Lower lobe of right lung (tissue), 2 donors: ENCODE measurements around the gene FBXL14. TPM values are rescaled to one million over a fixed set of nuclear protein-coding genes. Genes with fewer than 3 reads are reported as not detected.

ENCODE experiments used
- ATAC-seq, 2 donors: fragments of 200-7000 bp; cut with Tn5 transposase; one replicate each; pipeline ENCODE4 v1.9.1; 2020 to 2022; ENCODE audit warnings: mild to moderate bottlenecking in 2 of 2, moderate library complexity in 2 of 2
- DNase-seq: peaks from one replicate; pipeline ENCODE4 v3.0.0-alpha.2; 2020
- H3K27ac ChIP-seq: fragments of 200-600 bp; one replicate; pipeline ENCODE4 v1.8.0; 2022
- H3K27me3 ChIP-seq: fragments of 200-600 bp; one replicate; pipeline ENCODE4 v1.8.0; 2022; ENCODE audit warnings: low read depth
- H3K36me3 ChIP-seq: fragments of 200-600 bp; one replicate; pipeline ENCODE4 v1.8.0; 2022; ENCODE audit warnings: mild to moderate bottlenecking
- H3K4me1 ChIP-seq: fragments of 200-600 bp; one replicate; pipeline ENCODE4 v1.8.0; 2022
- H3K4me3 ChIP-seq: fragments of 200-600 bp; one replicate; pipeline ENCODE4 v1.8.0; 2022; ENCODE audit warnings: mild to moderate bottlenecking
- H3K9me3 ChIP-seq: fragments of 200-600 bp; one replicate; pipeline ENCODE4 v1.8.0; 2022
- intact Hi-C: fragments of 100-400 bp; cut with DNase I; formaldehyde crosslinking; loops from one replicate; pipeline ENCODE4 v1.11.0; 2022
- total RNA-seq: library from RNA; stranded (reverse); fragmentation: NEBNext Ultra II Directional; extraction: Animal tissue kit (Norgen Biotek cat#: 25700); gene quantifications from one replicate; pipeline ENCODE4 v1.2.1, GENCODE V29; 2021
- TF ChIP-seq, protein P1 (sequence below): fragments of 200-600 bp; IDR thresholded peaks from one replicate; pipeline ENCODE4 v1.8.0; 2022; ENCODE audit warnings: antibody characterized with exemption, mild to moderate bottlenecking
- donor health status: DM: no; HTN: yes; CAD: no; lungs with severe emphysema.

Gene FBXL14
- total RNA-seq, 1 donor from 2014 or later: 16.6 TPM

DNA sequence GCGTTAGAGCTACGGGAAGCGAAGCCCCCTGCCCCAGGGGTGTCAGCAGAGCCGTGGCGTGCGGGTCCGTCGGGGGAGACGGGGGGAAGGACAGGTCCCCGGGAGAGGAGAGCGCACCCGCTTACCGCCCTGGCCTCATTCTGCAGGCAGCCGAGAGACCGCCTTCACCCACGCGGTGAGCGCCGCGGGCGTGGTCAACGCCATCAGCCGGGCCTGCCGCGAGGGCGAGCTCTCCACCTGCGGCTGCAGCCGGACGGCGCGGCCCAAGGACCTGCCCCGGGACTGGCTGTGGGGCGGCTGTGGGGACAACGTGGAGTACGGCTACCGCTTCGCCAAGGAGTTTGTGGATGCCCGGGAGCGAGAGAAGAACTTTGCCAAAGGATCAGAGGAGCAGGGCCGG lies 45.2 kb upstream of the FBXL14 start:
- H3K4me3 ChIP-seq: peak overlapping the region; percentile 29
- peak; percentile 61 for DNase-seq
- no peaks in the 10 kb centered on the region for H3K36me3 ChIP-seq

DNA sequence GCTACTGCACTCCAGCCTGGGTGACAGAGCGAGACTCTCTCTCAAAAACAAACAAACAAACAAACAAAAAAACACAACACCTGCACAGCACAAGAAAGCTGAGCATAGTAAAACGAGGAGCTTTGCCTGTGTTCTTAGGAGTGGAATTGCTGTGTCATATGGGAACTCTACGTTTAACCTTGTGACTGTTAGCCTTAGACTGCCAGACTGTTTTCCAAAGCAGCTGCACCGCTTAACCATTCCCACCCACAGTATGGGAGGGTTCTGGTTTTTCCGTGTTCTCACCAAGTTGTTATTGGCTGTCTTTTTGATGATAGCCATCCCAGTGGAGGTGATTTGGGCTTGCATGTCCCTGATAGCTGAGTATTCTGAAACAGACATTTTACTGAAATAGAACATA lies 43.8 kb upstream of the FBXL14 start:
- Histone ChIP-seq H3K9me3 (no peaks in the 10 kb centered on the region), H3K36me3 (no peaks in the 10 kb centered on the region), H3K4me3 (no peak overlapping the region), H3K4me1 (peaks cover 9% of the 10 kb centered on the region), H3K27ac (no peak overlapping the region), H3K27me3 (no peaks in the 10 kb centered on the region)
- DNase-seq (no peak), ATAC-seq (no peak)
- intact Hi-C loops: no loop called here
- TF ChIP-seq, protein P1, sequence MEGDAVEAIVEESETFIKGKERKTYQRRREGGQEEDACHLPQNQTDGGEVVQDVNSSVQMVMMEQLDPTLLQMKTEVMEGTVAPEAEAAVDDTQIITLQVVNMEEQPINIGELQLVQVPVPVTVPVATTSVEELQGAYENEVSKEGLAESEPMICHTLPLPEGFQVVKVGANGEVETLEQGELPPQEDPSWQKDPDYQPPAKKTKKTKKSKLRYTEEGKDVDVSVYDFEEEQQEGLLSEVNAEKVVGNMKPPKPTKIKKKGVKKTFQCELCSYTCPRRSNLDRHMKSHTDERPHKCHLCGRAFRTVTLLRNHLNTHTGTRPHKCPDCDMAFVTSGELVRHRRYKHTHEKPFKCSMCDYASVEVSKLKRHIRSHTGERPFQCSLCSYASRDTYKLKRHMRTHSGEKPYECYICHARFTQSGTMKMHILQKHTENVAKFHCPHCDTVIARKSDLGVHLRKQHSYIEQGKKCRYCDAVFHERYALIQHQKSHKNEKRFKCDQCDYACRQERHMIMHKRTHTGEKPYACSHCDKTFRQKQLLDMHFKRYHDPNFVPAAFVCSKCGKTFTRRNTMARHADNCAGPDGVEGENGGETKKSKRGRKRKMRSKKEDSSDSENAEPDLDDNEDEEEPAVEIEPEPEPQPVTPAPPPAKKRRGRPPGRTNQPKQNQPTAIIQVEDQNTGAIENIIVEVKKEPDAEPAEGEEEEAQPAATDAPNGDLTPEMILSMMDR: no peak

More for the DNA sequence above, 45.2 kb upstream of the FBXL14 start:
- no peak overlapping the region for H3K27ac ChIP-seq
- ATAC-seq: peak; percentile 38 to 68
- intact Hi-C loops: no loop called here
- TF ChIP-seq, protein P1: no peak
- H3K27me3 ChIP-seq: no peaks in the 10 kb centered on the region
- no peaks in the 10 kb centered on the region for H3K9me3 ChIP-seq
- peaks cover 5% of the 10 kb centered on the region for H3K4me1 ChIP-seq

DNA sequence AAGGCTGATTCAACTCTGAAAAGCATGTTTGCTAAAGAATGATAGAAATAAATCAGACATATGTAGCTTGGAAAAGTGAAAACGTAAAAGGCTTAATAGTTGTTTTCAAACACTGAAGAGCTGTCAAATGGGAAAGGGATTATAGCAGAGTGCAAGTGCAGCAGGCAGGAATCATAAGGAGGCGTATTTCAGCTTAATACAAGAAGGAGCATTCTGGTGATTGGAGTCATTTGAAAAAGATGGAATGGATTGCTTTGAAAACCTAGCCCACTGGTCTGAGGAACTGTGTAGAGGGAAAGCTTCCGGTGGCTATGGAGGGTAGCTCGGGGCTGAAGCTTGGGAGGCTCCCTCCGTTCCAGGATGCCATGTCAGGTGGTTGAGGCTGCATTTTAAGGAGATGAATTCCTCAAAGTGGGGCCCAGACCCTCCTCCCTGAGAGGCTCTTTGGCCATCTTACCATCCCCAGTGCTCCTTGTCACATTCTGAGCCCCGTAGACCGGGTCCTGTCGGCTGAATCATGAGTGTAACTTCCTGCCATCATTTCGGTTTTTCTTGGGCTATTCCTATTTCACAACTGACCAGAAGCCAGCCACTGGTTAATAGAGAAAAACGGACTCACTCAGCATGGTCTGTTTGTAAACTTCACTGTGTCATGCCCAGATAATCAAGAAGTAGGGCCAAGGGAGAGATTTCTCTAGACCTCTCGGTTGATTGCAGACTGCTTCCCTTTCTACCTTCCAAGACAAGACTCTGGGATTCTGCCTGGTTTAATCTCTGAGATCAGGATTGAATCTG lies 41.1 kb upstream of the FBXL14 start:
- no peak overlapping the region for H3K27ac ChIP-seq
- ATAC-seq (peak in 1 of 2 donors; percentile 4), DNase-seq (no peak)
- H3K36me3 ChIP-seq: no peaks in the 10 kb centered on the region
- intact Hi-C loops: no loop called here
- no peak overlapping the region for H3K4me3 ChIP-seq
- peaks cover 19% of the 10 kb centered on the region for H3K4me1 ChIP-seq
- no peaks in the 10 kb centered on the region for H3K9me3 ChIP-seq
- H3K27me3 ChIP-seq: peaks cover 13% of the 10 kb centered on the region
- TF ChIP-seq, protein P1: no peak

DNA sequence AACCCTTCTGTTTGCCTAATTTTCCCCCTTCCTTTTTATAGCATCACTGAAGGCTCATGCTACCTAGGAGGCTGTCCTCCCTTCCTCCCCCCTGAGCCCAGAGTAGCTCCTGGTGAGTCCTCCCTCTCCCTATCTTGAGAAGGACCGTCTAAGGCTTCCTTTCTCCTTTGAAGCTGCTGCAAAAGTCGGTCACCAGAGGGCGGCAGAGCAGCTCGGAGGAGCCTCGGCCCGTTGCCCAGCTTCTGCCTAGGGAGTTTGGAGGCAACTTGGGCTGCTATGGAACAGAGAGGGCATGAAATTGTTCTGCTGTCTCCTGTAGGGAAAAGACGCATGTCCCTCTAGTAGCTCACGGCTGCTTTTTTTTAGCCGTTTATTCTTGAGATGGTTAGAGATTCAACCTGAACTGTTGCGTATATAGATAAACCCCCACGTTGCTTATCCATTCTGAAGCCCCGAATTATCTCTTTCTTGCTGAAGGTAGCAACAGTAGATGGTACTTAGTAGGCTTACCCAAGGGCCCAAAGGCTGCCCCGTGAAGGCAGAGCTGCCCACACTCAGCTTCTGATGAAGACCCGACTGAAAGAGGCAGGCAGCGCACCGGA lies 40.3 kb upstream of the FBXL14 start:
- TF ChIP-seq, protein P1: peak; percentile 84
- no peaks in the 10 kb centered on the region for H3K36me3 ChIP-seq
- DNase-seq (peak; percentile 87), ATAC-seq (peak; percentile 79 to 83)
- no peak overlapping the region for H3K27ac ChIP-seq
- H3K4me3 ChIP-seq: no peak overlapping the region
- no peaks in the 10 kb centered on the region for H3K9me3 ChIP-seq
- H3K4me1 ChIP-seq: peaks cover 27% of the 10 kb centered on the region
- intact Hi-C loops: no loop called here
- H3K27me3 ChIP-seq: peaks cover 21% of the 10 kb centered on the region

DNA sequence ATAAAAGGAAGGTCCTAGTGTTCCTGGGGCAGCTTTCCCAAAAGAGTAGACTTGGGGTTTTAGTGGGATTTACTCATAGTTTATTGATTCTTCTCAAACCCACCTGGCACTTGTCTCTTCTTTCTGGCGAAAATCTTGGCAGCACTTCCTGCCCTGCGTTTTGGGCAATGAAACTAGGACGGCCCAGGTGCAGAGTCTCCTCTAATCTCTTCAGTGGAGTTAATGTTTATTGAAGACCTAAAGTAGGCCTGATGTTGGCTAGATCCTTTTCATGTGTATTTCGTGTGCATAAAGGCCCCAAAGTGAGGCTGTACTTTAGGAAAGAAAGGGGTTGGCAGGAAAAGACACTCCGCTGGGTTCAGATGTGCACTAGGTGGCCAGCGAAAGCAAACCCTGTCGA lies 39.8 kb upstream of the FBXL14 start:
- Histone ChIP-seq H3K27me3 (peaks cover 25% of the 10 kb centered on the region), H3K4me1 (peaks cover 32% of the 10 kb centered on the region), H3K4me3 (no peak overlapping the region), H3K27ac (no peak overlapping the region), H3K36me3 (no peaks in the 10 kb centered on the region), H3K9me3 (no peaks in the 10 kb centered on the region)
- ATAC-seq: no peak
- TF ChIP-seq, protein P1: no peak
- DNase-seq: no peak
- intact Hi-C loops: no loop called here
